Ishikawa (cell line): ENCODE measurements around the gene GMEB2.

Experiments
- CEBPB ChIP-seq: IDR thresholded peaks from 2 replicates; pipeline ENCODE4 v1.6.1; 2012
- CREB1 ChIP-seq: IDR thresholded peaks from 2 replicates; pipeline ENCODE4 v1.6.1; 2012; ENCODE audit warnings: low read depth
- EGR1 ChIP-seq: IDR thresholded peaks from 2 replicates; pipeline ENCODE4 v1.6.1; 2012
- EP300 ChIP-seq: IDR thresholded peaks from 2 replicates; pipeline ENCODE4 v1.6.1; 2012; ENCODE audit warnings: borderline replicate concordance
- FOXM1 ChIP-seq: IDR thresholded peaks from 2 replicates; pipeline ENCODE4 v1.6.1; 2012; ENCODE audit warnings: low read depth, borderline replicate concordance
- NFIC ChIP-seq: IDR thresholded peaks from 2 replicates; pipeline ENCODE4 v1.6.1; 2012
- RAD21 ChIP-seq: IDR thresholded peaks from 2 replicates; pipeline ENCODE4 v1.6.1; 2012; ENCODE audit warnings: low read depth
- TAF1 ChIP-seq: IDR thresholded peaks from 2 replicates; pipeline ENCODE4 v1.6.1; 2012; ENCODE audit warnings: low read depth, mild to moderate bottlenecking
- TCF12 ChIP-seq: IDR thresholded peaks from 2 replicates; pipeline ENCODE4 v1.6.1; 2012; ENCODE audit warnings: low read depth
- TEAD4 ChIP-seq: IDR thresholded peaks from 2 replicates; pipeline ENCODE4 v1.6.1; 2012
- YY1 ChIP-seq: IDR thresholded peaks from 2 replicates; pipeline ENCODE4 v1.6.1; 2012; ENCODE audit warnings: low read depth
- ZBTB7A ChIP-seq: IDR thresholded peaks from 2 replicates; pipeline ENCODE4 v1.6.1; 2012; ENCODE audit warnings: low read depth
- TF ChIP-seq, protein P1 (sequence below): IDR thresholded peaks from 2 replicates; pipeline ENCODE4 v1.6.1; 2012; ENCODE audit warnings: low read depth, mild to moderate bottlenecking
- TF ChIP-seq, protein P2 (sequence below): IDR thresholded peaks from 2 replicates; pipeline ENCODE4 v1.6.1; 2012
- TF ChIP-seq, protein P3 (sequence below): IDR thresholded peaks from 2 replicates; pipeline ENCODE4 v1.6.1; 2012

The GMEB2 gene

DNA sequence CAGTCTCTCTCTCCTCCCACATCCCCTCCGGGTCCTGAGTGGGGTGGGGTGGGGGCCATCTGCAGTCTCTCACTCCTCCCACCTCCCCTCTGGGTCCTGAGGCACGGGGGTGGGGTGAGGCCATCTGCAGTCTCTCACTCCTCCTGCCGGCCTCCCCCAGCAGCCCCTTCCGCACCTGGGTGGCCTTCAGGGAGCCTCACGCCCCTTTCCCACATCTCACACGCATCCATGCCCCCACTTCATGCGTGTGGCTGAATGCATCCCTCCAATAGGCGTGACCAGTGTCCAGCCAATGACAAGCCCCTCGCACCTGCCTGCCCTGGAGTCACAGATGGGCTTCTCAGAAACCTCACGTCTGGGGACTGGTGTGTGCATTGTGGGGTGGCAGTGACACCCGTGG, 78.4 kb downstream of the GMEB2 start:
- TF ChIP-seq CEBPB = no peak
- TF ChIP-seq YY1 = no peak
- TF ChIP-seq, protein P1, sequence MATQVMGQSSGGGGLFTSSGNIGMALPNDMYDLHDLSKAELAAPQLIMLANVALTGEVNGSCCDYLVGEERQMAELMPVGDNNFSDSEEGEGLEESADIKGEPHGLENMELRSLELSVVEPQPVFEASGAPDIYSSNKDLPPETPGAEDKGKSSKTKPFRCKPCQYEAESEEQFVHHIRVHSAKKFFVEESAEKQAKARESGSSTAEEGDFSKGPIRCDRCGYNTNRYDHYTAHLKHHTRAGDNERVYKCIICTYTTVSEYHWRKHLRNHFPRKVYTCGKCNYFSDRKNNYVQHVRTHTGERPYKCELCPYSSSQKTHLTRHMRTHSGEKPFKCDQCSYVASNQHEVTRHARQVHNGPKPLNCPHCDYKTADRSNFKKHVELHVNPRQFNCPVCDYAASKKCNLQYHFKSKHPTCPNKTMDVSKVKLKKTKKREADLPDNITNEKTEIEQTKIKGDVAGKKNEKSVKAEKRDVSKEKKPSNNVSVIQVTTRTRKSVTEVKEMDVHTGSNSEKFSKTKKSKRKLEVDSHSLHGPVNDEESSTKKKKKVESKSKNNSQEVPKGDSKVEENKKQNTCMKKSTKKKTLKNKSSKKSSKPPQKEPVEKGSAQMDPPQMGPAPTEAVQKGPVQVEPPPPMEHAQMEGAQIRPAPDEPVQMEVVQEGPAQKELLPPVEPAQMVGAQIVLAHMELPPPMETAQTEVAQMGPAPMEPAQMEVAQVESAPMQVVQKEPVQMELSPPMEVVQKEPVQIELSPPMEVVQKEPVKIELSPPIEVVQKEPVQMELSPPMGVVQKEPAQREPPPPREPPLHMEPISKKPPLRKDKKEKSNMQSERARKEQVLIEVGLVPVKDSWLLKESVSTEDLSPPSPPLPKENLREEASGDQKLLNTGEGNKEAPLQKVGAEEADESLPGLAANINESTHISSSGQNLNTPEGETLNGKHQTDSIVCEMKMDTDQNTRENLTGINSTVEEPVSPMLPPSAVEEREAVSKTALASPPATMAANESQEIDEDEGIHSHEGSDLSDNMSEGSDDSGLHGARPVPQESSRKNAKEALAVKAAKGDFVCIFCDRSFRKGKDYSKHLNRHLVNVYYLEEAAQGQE = no peak
- no peak for TF ChIP-seq RAD21
- TF ChIP-seq TCF12 = no peak
- TF ChIP-seq, protein P2, sequence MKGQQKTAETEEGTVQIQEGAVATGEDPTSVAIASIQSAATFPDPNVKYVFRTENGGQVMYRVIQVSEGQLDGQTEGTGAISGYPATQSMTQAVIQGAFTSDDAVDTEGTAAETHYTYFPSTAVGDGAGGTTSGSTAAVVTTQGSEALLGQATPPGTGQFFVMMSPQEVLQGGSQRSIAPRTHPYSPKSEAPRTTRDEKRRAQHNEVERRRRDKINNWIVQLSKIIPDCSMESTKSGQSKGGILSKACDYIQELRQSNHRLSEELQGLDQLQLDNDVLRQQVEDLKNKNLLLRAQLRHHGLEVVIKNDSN = no peak
- TF ChIP-seq CREB1 = no peak
- no peak for TF ChIP-seq TAF1
- no peak for TF ChIP-seq TEAD4
- no peak for TF ChIP-seq FOXM1
- no peak for TF ChIP-seq EP300
- TF ChIP-seq, protein P3, sequence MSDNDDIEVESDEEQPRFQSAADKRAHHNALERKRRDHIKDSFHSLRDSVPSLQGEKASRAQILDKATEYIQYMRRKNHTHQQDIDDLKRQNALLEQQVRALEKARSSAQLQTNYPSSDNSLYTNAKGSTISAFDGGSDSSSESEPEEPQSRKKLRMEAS = no peak
- TF ChIP-seq ZBTB7A = no peak
- no peak for TF ChIP-seq EGR1
- TF ChIP-seq NFIC = no peak

DNA sequence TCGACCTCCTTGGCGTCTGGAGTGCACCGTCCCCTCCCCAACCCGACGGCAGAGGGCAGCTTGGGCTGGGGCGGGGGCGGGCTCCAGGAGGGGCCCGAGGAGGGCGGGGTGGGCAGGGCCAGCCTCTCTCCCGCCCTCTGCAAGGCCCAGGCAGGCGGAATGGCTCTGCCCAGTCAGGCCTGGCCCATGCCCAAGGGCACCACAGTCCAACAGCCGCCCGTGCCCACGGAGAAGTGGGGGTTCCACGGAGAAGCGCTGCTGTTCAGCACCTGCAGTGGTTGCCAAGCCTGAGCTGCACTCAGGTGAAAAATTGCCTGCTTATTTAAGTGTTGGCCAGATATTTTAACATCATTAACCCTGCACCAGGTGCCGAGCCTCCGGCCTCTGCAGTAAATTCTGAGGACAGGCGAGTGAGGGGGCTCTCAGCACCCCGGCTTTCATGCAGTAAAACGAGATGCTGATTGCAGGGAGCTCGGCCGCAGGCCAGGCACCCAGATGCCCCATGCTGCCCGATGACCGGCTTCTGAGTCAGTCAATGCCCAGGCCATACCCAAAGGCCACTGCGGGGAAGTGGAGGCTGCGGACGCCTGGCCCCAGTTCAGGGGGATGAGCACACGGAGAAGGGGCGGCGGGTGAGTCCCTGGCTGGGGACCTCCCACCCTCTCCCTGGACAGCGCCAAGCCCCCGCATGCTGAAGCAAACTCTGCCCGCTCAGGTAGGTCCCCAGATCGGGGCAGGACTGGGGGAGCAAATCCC, 79.0 kb downstream of the GMEB2 start, which contains the start of gene SRMS:
Gene SRMS (minus strand): TSS at position 25 of the 756 bp plus-strand sequence. CDS start 286 bp downstream, outside the sequence.
- TF ChIP-seq FOXM1 = no peak
- TF ChIP-seq TAF1 = no peak; the same call in 1 of the 2 replicates
- TF ChIP-seq YY1 = no peak
- TF ChIP-seq ZBTB7A = no peak
- TF ChIP-seq, protein P2 = no peak
- peak; percentile 63; the same call in 1 of the 2 replicates for TF ChIP-seq NFIC
- no peak for TF ChIP-seq RAD21
- peak; percentile 68 for TF ChIP-seq TCF12
- peak; percentile 56; the same call in 1 of the 2 replicates for TF ChIP-seq EP300
- TF ChIP-seq, protein P3 = peak; percentile 41; the same call in 1 of the 2 replicates
- no peak for TF ChIP-seq CREB1
- no peak for TF ChIP-seq CEBPB
- TF ChIP-seq EGR1 = peak; percentile 8; the same call in 1 of the 2 replicates
- no peak for TF ChIP-seq TEAD4
- TF ChIP-seq, protein P1 = no peak

DNA sequence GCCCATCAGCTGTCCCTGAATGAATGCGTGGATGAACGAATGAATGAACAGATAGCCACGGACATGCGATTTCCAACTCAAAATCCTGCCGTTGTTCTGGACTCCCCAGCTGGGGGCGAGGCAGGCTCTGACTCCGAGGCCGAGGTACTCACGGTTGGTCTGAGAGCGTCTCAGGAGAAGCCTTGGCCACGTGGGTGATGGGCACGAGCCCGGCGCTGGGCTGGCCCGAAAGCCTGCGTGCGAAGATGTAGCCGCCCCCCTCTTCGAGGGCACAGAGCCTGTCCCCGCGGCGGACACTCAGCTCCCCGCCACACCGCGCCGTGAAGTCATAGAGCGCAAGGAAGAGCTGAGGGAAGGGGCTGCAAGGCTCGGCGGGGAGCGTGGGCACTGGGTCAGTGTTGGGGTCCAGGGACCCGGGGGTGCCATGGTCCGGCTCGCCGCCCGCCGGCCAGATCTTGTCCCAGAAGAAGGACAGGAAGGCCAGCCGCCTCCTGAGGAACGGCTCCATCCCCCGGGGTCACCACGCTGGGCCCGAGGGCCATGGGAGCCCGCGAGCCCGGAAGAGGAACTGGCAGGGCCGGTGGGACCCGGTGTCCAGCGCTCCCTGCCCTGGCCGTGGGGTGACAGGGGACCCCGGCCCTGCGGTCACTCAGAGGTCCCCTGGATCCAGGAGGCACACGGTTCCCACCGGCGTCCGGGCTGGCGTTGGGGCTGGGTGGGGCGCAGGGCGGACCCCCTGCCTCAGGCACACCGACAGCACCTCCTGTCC, 79.8 kb downstream of the GMEB2 start:
- TF ChIP-seq TEAD4 (no peak), ZBTB7A (peak; percentile 49; the same call in 1 of the 2 replicates)

DNA sequence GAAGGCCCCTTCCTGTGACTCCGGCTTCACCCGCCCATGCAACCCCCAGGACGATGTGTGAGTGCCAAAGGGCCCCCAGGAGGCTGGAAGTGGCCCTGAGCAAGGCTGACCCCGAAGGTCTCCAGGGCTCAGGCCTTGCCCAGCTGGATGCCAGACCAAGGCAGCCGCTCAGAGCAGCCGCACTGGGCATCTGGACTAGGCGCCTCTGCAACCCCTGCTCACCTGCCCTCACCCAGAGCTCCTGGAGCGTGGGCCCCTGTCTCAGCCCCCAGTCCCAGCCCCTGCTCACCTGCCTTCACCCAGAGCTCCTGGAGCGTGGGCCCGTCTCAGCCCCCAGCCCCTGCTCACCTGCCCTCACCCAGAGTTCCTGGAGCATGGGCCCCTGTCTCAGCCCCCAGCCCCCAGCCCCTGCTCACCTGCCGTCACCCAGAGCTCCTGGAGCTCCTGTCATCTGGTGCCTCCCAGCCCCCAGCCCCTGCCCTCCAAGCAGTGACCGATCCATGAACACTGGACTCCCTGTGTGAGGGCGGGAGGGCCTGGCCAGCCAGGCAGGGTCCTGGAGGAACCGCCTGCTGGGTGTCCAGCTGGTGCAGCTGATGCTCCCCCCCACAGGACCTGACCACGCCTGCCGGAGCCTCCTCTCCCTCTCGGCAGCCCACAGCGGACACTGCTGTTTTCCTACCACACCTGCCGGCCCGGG, 80.5 kb downstream of the GMEB2 start:
- TF ChIP-seq, protein P3 = no peak
- peak; percentile 57; the same call in 1 of the 2 replicates for TF ChIP-seq TCF12
- TF ChIP-seq EP300 = peak; percentile 49; the same call in 1 of the 2 replicates

DNA sequence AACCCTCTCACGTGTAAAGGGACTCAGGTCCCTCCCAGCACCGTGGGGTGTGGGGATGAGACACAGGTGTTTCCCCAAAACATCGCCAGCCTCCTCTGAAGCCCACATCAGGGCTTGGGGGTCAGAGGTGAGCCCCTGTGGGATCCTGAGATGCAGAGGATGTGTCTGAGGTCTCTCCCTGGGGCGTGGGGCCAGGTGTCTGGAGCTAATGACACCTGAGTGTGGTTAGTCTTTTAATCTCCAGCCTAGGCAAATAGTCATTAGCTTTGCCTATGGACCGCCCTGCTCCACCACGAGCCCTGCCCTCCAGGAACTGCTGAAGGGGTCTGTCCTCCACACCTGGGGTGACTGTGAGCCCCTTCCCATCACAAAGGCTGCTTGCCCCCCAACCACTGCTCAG, 81.1 kb downstream of the GMEB2 start:
- TF ChIP-seq NFIC = no peak
- TF ChIP-seq, protein P3 = no peak; the same call in 1 of the 2 replicates
- TF ChIP-seq RAD21 = no peak
- TF ChIP-seq, protein P1 = no peak
- no peak for TF ChIP-seq ZBTB7A
- TF ChIP-seq TEAD4 = no peak
- TF ChIP-seq TAF1 = no peak
